ENCODE data around the gene STX16. TPM values are rescaled to one million over a fixed set of nuclear protein-coding genes. Genes with fewer than 3 reads are reported as not detected.

Gene STX16
- total RNA-seq, 1 experiment from 2014 or later, result 89.1 TPM

DNA sequence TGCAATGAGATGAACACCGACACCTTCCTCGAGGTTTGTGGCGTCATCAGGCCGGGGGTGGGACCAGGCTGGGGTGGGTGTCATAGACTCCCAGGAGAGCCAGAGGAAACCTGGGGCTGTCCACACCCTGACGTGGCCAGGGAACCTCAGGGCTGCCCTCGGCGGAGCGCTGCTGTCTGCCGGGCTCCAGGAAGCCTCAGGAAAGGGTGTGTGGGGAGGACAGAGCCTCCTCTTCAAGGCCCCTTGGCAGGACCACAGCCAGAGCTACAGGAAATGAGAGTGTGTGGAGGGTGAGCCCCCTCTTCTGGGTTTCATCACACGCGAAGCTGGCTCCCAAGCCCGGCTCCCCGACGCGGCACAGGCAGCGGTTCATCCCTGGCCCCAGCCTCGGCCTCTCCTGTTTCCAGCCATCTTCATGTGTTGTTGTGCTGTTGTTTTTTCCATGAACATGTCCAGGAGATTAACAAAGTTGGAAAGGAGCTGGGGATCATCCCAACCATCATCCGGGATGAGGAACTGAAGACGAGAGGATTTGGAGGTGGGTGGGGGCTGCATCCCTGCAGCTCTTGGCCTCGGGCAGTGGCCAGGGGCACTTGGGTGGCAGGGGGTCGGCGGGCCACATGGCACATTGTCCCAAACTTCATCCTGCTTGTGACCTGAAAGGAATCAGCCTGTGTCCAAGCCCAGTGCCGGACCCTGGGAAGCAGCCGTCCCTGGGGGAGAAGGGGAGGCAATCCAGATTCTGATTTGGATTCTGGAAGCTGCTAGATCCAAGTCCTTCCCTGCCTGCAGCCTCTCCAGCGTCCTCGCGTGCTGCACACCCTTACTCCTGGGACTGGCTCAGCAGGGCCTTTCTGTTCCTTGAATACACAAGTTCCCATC, 47.9 kb downstream of the STX16 start (continued):
- TF ChIP-seq, protein P1, sequence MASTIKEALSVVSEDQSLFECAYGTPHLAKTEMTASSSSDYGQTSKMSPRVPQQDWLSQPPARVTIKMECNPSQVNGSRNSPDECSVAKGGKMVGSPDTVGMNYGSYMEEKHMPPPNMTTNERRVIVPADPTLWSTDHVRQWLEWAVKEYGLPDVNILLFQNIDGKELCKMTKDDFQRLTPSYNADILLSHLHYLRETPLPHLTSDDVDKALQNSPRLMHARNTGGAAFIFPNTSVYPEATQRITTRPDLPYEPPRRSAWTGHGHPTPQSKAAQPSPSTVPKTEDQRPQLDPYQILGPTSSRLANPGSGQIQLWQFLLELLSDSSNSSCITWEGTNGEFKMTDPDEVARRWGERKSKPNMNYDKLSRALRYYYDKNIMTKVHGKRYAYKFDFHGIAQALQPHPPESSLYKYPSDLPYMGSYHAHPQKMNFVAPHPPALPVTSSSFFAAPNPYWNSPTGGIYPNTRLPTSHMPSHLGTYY (CRISPR knock-in tag; IDR thresholded peaks at IDR 0.05), result no peak
- no peak for TF ChIP-seq NFE2L1 (CRISPR knock-in tag; IDR thresholded peaks at IDR 0.05)

DNA sequence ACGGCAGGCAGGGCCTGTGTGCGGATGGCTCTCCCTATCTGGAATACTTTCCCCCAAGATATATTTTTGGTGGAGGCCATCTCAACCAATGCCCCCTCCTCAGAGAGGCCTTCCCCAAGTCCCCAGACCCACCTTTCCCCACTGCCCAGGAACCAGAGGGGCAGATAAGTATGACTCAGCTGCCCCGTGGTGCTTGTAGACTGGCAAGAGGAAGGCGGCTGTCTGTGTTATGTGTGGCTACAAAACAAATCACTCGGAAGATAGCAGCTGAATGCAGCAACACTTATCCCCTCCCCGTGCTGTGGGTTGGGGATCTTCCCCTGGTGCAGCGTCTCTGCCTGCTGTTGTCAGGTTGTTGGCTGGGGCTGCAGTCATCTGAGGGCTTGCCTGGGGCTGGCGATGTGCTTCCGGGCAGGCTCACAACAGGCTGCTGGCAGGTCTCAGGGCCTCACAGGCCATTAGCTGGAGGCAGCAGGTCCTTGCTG, 48.6 kb downstream of the STX16 start:
- ChIA-PET CTCF (interaction anchor here (0.6 to 2.0 kb wide), 2 partner anchors 48 to 51 kb away, joined by 5 to 6 read pairs; partner anchors contain the start of gene STX16), POLR2A (interaction anchor here (1.5 kb wide), 1 partner anchor 30 kb away, joined by 3 read pairs; no protein-coding TSS in a partner anchor)
- ATAC-seq (no peak), DNase-seq (ENCODE audit: low spot score) (peak; percentile 6)
- H3K27ac Mint-ChIP-seq, result peak overlapping the region; percentile 33
- H3K27me3 Mint-ChIP-seq (ENCODE audit: low read depth), result no peaks in the 10 kb centered on the region
- H3K4me3 Mint-ChIP-seq, result no peak overlapping the region
- peaks cover 9% of the 10 kb centered on the region for H3K4me1 Mint-ChIP-seq
- peaks cover 2% of the 10 kb centered on the region for H3K9me3 Mint-ChIP-seq
- H3K36me3 Mint-ChIP-seq, result peaks cover 39% of the 10 kb centered on the region
- TF ChIP-seq MXD4 (CRISPR knock-in tag; IDR thresholded peaks at IDR 0.05; ENCODE audit: borderline replicate concordance) (no peak), NR2C2 (CRISPR knock-in tag; IDR thresholded peaks at IDR 0.05) (no peak), IRF2 (CRISPR knock-in tag; IDR thresholded peaks at IDR 0.05; ENCODE audit: borderline replicate concordance, low read depth) (no peak), ESRRA (CRISPR knock-in tag; IDR thresholded peaks at IDR 0.05; ENCODE audit: borderline replicate concordance) (no peak), HMGA2 (CRISPR knock-in tag; IDR thresholded peaks at IDR 0.05) (no peak), CREB1 (CRISPR knock-in tag; IDR thresholded peaks at IDR 0.05) (no peak), ZNF121 (CRISPR knock-in tag; IDR thresholded peaks at IDR 0.05) (no peak), GRHL2 (CRISPR knock-in tag; IDR thresholded peaks at IDR 0.05; ENCODE audit: insufficient replicate concordance, severe bottlenecking) (no peak), NFYB (CRISPR knock-in tag; conservative IDR thresholded peaks at IDR 0.05; ENCODE audit: low read depth) (no peak), ZNF232 (CRISPR knock-in tag; IDR thresholded peaks at IDR 0.05) (no peak), FOXK1 (CRISPR knock-in tag; IDR thresholded peaks at IDR 0.05) (no peak)
- TF ChIP-seq, protein P2, sequence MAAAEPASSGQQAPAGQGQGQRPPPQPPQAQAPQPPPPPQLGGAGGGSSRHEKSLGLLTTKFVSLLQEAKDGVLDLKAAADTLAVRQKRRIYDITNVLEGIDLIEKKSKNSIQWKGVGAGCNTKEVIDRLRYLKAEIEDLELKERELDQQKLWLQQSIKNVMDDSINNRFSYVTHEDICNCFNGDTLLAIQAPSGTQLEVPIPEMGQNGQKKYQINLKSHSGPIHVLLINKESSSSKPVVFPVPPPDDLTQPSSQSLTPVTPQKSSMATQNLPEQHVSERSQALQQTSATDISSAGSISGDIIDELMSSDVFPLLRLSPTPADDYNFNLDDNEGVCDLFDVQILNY (CRISPR knock-in tag; IDR thresholded peaks at IDR 0.05), result no peak
- TF ChIP-seq, protein P3, sequence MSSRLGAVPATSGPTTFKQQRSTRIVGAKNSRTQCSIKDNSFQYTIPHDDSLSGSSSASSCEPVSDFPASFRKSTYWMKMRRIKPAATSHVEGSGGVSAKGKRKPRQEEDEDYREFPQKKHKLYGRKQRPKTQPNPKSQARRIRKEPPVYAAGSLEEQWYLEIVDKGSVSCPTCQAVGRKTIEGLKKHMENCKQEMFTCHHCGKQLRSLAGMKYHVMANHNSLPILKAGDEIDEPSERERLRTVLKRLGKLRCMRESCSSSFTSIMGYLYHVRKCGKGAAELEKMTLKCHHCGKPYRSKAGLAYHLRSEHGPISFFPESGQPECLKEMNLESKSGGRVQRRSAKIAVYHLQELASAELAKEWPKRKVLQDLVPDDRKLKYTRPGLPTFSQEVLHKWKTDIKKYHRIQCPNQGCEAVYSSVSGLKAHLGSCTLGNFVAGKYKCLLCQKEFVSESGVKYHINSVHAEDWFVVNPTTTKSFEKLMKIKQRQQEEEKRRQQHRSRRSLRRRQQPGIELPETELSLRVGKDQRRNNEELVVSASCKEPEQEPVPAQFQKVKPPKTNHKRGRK (CRISPR knock-in tag; IDR thresholded peaks at IDR 0.05; ENCODE audit: borderline replicate concordance), result no peak
- TF ChIP-seq, protein P4, sequence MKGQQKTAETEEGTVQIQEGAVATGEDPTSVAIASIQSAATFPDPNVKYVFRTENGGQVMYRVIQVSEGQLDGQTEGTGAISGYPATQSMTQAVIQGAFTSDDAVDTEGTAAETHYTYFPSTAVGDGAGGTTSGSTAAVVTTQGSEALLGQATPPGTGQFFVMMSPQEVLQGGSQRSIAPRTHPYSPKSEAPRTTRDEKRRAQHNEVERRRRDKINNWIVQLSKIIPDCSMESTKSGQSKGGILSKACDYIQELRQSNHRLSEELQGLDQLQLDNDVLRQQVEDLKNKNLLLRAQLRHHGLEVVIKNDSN (CRISPR knock-in tag; IDR thresholded peaks at IDR 0.05), result no peak
- TF ChIP-seq, protein P5, sequence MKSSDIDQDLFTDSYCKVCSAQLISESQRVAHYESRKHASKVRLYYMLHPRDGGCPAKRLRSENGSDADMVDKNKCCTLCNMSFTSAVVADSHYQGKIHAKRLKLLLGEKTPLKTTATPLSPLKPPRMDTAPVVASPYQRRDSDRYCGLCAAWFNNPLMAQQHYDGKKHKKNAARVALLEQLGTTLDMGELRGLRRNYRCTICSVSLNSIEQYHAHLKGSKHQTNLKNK (CRISPR knock-in tag; IDR thresholded peaks at IDR 0.05), result no peak
- TF ChIP-seq, protein P6, sequence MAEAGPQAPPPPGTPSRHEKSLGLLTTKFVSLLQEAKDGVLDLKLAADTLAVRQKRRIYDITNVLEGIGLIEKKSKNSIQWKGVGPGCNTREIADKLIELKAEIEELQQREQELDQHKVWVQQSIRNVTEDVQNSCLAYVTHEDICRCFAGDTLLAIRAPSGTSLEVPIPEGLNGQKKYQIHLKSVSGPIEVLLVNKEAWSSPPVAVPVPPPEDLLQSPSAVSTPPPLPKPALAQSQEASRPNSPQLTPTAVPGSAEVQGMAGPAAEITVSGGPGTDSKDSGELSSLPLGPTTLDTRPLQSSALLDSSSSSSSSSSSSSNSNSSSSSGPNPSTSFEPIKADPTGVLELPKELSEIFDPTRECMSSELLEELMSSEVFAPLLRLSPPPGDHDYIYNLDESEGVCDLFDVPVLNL (CRISPR knock-in tag; IDR thresholded peaks at IDR 0.05; ENCODE audit: borderline replicate concordance, low read depth), result no peak
- TF ChIP-seq, protein P7, sequence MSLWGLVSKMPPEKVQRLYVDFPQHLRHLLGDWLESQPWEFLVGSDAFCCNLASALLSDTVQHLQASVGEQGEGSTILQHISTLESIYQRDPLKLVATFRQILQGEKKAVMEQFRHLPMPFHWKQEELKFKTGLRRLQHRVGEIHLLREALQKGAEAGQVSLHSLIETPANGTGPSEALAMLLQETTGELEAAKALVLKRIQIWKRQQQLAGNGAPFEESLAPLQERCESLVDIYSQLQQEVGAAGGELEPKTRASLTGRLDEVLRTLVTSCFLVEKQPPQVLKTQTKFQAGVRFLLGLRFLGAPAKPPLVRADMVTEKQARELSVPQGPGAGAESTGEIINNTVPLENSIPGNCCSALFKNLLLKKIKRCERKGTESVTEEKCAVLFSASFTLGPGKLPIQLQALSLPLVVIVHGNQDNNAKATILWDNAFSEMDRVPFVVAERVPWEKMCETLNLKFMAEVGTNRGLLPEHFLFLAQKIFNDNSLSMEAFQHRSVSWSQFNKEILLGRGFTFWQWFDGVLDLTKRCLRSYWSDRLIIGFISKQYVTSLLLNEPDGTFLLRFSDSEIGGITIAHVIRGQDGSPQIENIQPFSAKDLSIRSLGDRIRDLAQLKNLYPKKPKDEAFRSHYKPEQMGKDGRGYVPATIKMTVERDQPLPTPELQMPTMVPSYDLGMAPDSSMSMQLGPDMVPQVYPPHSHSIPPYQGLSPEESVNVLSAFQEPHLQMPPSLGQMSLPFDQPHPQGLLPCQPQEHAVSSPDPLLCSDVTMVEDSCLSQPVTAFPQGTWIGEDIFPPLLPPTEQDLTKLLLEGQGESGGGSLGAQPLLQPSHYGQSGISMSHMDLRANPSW (CRISPR knock-in tag; conservative IDR thresholded peaks at IDR 0.05; ENCODE audit: low read depth), result no peak

All from WTC11 (cell line).